H7 (cell line): ENCODE measurements around the gene SYNJ2. TPM values are rescaled to one million over a fixed set of nuclear protein-coding genes. Genes with fewer than 3 reads are reported as not detected.

Experiments used
- DNase-seq: peaks from one replicate; pipeline ENCODE4 v3.0.0; 2012
- H3K27me3 ChIP-seq: 2 replicates; pipeline ENCODE4 v1.6.0; 2011; ENCODE audit warnings: mild to moderate bottlenecking, low read length; ENCODE audit not compliant: control insufficient read depth, insufficient read depth
- H3K36me3 ChIP-seq: replicated peaks from 2 replicates; pipeline ENCODE4 v1.5.1; 2011; ENCODE audit warnings: low read length; ENCODE audit not compliant: control insufficient read depth, insufficient read depth
- H3K4me3 ChIP-seq: 2 replicates; pipeline ENCODE4 v1.5.1; 2011; ENCODE audit warnings: low read depth, mild to moderate bottlenecking, control low read depth, low read length, moderate library complexity; ENCODE audit not compliant: insufficient read depth
- total RNA-seq: library from RNA; depleted of rRNA; stranded (reverse); fragments of >200 nt; shearing (Covaris generic); gene quantifications from 2 replicates; pipeline ENCODE4 v1.2.3, GENCODE V29; 2014

Gene SYNJ2
- total RNA-seq, 1 experiment from 2014 or later, result 10.7 TPM

GRCh38 chr6:157995458-157995857 is 13.8 kb downstream of the SYNJ2 start:
- H3K27me3 ChIP-seq, result no peaks in the 10 kb centered on the region
- H3K4me3 ChIP-seq, result no peak overlapping the region
- no peaks in the 10 kb centered on the region for H3K36me3 ChIP-seq
- DNase-seq, result no peak

GRCh38 chr6:157996201-157996712 is 14.6 kb downstream of the SYNJ2 start:
- Histone ChIP-seq H3K4me3 (no peak overlapping the region), H3K27me3 (no peaks in the 10 kb centered on the region), H3K36me3 (no peaks in the 10 kb centered on the region)
- DNase-seq, result no peak

- no peak overlapping the region for H3K4me3 ChIP-seq
- DNase-seq, result no peak
- H3K27me3 ChIP-seq, result no peaks in the 10 kb centered on the region
- H3K36me3 ChIP-seq, result no peaks in the 10 kb centered on the region
These were observed 15.4 kb downstream of the SYNJ2 start for GRCh38 chr6:157996918-157997702.

DNA sequence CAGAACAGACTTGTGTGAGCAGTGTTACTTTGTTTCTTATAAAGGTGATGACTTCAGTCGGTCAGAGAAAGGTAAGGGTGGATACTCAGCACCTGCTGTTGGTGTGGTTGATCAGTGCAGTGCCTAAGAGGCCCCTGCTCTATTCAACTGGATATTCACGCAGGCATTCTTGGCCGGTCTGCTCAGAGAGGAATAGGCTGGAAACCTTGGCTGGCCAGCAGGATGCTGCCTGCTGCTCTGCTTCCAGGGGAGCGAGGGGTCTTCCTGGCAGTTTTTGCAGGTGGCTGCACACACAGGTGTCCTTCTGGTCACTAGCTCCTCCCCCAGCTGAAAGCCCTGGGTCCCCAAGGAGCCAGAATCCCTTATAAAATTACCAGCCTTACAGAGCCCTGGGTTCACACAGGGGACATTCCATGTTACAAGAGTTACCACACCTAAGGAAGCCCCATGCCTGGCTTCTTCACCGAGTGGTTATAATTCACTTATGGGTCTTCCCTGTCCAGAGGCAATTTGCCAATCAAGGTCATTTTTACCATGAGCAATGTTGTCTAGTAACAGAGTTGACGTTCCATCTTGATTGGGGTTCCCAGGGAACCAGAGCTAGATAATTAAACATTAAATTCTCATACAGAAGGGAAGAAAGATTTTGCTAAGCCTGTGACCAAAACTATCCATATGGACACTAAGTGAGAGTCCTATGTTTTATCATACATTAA is 16.4 kb downstream of the SYNJ2 start:
- Histone ChIP-seq H3K27me3 (no peaks in the 10 kb centered on the region), H3K36me3 (no peaks in the 10 kb centered on the region), H3K4me3 (no peak overlapping the region)
- peak; percentile 71 for DNase-seq

DNA sequence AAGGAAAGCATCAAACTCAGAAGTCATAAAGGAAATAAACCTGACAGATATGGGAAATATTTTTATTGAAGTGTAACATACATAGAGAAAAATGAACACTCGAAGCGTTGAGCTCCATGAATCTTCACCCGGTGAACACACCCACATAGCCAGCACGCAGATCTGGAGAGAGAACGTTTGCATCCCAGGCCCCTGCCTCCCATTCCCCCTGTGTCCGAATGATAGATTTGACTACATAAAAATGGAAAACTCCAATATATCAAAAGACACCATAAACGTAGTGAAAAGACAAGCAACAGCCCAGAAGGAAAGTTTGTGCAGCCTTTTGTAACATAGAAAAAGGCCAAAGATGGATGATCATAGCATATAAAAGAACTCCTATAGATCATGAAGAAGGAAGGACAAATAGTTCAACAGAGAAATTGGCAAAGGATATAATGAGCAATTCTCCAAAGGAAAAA is 17.1 kb downstream of the SYNJ2 start:
- H3K36me3 ChIP-seq, result no peaks in the 10 kb centered on the region
- H3K27me3 ChIP-seq, result no peaks in the 10 kb centered on the region
- no peak overlapping the region for H3K4me3 ChIP-seq
- DNase-seq, result no peak

GRCh38 chr6:157999168-158000051 is 17.7 kb downstream of the SYNJ2 start:
- Histone ChIP-seq H3K4me3 (no peak overlapping the region), H3K27me3 (no peaks in the 10 kb centered on the region), H3K36me3 (no peaks in the 10 kb centered on the region)
- no peak for DNase-seq

DNA sequence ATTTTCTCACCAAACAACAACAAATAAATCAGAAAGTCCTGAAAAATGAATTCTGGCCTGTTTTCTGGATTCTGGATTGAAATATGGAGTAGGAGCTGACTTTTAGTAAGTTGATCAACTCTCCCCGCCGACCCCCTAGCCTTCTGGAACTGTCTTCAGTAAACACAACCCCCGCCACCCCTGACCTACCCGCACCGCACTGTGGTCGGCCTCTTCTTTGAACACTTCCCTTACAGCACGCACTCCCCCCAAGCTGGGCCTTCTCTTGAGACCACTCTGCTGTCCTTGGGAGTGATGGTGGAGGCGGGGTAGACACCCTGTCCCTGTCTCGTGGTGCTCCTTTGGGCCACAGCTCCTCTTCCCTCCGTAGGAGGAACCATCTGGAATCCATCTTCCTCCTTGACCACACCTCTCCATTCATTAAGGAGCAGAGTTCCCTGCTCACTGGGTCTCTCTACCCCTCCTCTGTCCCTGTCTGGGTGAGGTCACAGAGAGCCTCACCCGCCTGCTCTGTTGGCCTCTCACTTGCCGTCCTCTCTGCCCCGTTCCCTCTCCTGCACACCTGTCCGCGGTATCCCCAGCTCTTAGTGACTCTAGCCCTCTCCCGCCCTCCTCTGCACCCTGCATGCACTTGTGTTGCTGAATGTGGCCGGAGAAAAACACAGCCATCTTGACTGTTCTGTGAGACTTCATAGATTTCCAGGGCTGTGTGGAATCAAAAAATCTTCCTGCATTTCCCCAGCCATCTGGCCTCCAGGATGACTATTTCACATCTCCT is 19.1 kb downstream of the SYNJ2 start:
- no peak overlapping the region for H3K4me3 ChIP-seq
- no peaks in the 10 kb centered on the region for H3K36me3 ChIP-seq
- no peaks in the 10 kb centered on the region for H3K27me3 ChIP-seq
- DNase-seq, result no peak

GRCh38 chr6:158002249-158002950 is 20.7 kb downstream of the SYNJ2 start:
- Histone ChIP-seq H3K27me3 (no peaks in the 10 kb centered on the region), H3K4me3 (no peak overlapping the region), H3K36me3 (no peaks in the 10 kb centered on the region)
- peak; percentile 60 for DNase-seq

GRCh38 chr6:158002951-158003853 is 21.5 kb downstream of the SYNJ2 start:
- H3K36me3 ChIP-seq, result no peaks in the 10 kb centered on the region
- H3K4me3 ChIP-seq, result no peak overlapping the region
- DNase-seq, result no peak
- no peaks in the 10 kb centered on the region for H3K27me3 ChIP-seq

DNA sequence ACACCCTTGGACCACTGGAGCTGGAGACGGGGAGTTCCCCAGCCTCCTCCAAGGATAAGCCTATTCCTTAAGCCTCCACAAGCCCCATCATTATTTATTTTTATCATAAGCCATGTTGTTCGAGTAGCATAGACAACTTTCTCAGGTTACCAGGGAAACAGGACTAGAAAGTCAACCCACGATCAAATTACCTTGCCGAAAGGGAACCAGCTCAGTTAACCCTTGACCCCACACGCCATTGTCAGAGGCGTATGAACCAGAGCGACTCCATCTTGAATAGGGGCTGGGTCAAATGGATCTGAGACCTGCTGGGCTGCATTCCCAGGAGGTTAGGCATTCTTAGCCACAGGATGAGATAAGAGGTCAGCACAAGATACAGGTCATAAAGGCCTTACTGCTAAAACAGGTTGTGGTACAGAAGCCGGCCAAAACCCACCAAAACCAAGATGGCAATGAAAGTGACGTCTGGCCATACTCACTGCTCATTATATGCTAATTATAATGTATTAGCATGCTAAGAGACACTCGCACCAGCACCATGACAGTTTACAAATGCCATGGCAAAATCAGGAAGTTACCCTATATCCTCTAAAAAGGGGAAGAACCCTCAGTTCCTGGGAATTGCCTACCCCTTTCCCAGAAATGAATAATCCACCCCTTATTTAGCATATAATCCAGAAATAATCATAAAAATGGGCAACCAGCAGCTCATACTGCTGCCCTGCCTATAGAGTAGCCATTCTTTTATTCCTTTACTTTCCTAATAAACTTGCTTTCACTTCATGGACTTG is 22.4 kb downstream of the SYNJ2 start:
- Histone ChIP-seq H3K4me3 (no peak overlapping the region), H3K36me3 (no peaks in the 10 kb centered on the region; the same call in 1 of the 2 replicates), H3K27me3 (no peaks in the 10 kb centered on the region)
- DNase-seq, result no peak

GRCh38 chr6:158004701-158005095 is 23.0 kb downstream of the SYNJ2 start:
- Histone ChIP-seq H3K27me3 (no peaks in the 10 kb centered on the region), H3K4me3 (no peak overlapping the region), H3K36me3 (no peaks in the 10 kb centered on the region; the same call in 1 of the 2 replicates)
- DNase-seq, result no peak

DNA sequence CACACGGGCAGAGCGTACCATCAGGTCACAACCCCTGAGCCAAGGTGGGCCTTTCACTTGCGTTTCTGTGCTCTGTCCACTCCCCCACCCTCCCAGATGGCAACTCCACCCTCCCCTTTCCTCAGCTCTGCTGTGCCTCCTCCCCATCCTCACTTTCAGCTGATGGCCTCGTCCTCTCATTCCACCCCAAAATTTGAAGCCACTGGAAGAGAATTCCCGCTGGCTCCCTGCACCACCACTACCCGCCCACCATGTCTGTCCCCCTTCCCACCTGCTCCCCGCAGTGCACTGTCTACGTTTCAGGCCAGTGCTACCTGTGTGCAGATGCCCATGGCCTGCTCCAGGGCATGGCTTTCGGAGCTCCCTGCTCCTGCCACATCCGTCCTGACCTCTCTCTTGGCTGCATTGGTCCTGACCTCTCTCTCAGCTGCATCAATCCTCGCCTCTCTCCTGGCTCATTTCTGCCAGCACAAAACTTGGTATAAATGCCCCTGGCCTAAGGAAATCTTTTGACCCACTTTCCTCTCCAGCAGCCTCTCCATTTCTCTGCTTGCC is 24.0 kb downstream of the SYNJ2 start:
- Histone ChIP-seq H3K4me3 (no peak overlapping the region), H3K27me3 (no peaks in the 10 kb centered on the region), H3K36me3 (no peaks in the 10 kb centered on the region; the same call in 1 of the 2 replicates)
- no peak for DNase-seq
